A549 (cell line): ENCODE measurements around the gene COL12A1.

Experiments used
- CEBPB ChIP-seq, 2 experiments: fragments of >200 bp in 1 of 2; sonication (Bioruptor Twin) in 1 of 2; formaldehyde crosslinking in 1 of 2; IDR thresholded peaks; 2 replicates each; pipeline ENCODE4 v1.6.1; 2012 to 2016
- CHD4 ChIP-seq: fragments of 200-600 bp; sonication (generic); IDR thresholded peaks from 2 replicates; pipeline ENCODE4 v1.6.1; 2016; ENCODE audit warnings: antibody characterized with exemption, mild to moderate bottlenecking, borderline replicate concordance
- FOSL2 ChIP-seq, 2 experiments: fragments of 450-650 bp in 1 of 2; fragments of >200 bp in 1 of 2; sonication (Bioruptor Twin) in 1 of 2; formaldehyde crosslinking; IDR thresholded peaks; 2 replicates each; pipeline versions ENCODE4 v1.5.0 to v1.6.1; 2016 to 2020; ENCODE audit warnings: mild to moderate bottlenecking in 1 of 2, moderate library complexity in 1 of 2
- HDAC2 ChIP-seq: fragments of 200-600 bp; sonication (generic); IDR thresholded peaks from 2 replicates; pipeline ENCODE4 v1.6.1; 2016
- JUNB ChIP-seq: fragments of >200 bp; sonication (Bioruptor Twin); formaldehyde crosslinking; IDR thresholded peaks from 2 replicates; pipeline ENCODE4 v1.6.1; 2016
- PHF8 ChIP-seq: fragments of 200-600 bp; sonication (generic); IDR thresholded peaks from 2 replicates; pipeline ENCODE4 v1.6.1; 2016; ENCODE audit warnings: low read depth, mild to moderate bottlenecking, antibody characterized with exemption, moderate library complexity, borderline replicate concordance
- POLR2A ChIP-seq: IDR thresholded peaks from 2 replicates; pipeline ENCODE4 v1.6.1; 2012; ENCODE audit warnings: mild to moderate bottlenecking, low read length
- POLR2AphosphoS2 ChIP-seq: conservative IDR thresholded peaks from 2 replicates; pipeline ENCODE4 v1.6.1; 2012; ENCODE audit warnings: low read length, improper control_type of control experiment, inconsistent platforms
- RFX5 ChIP-seq: fragments of 450-650 bp; IDR thresholded peaks from 2 replicates; pipeline ENCODE4 v1.7.1; 2014; ENCODE audit warnings: antibody characterized with exemption, mild to moderate bottlenecking, moderate library complexity
- RNF2 ChIP-seq: fragments of 200-600 bp; sonication (generic); IDR thresholded peaks from 2 replicates; pipeline ENCODE4 v1.6.1; 2016; ENCODE audit warnings: low read depth, mild to moderate bottlenecking, antibody characterized with exemption, moderate library complexity, borderline replicate concordance
- SMC3 ChIP-seq: fragments of >200 bp; sonication (Bioruptor Twin); formaldehyde crosslinking; IDR thresholded peaks from 3 replicates; pipeline ENCODE4 v1.6.1; 2018; ENCODE audit warnings: inconsistent platforms
- TF ChIP-seq, protein P1 (sequence below): fragments of >200 bp; sonication (Bioruptor Twin); formaldehyde crosslinking; IDR thresholded peaks from 3 replicates; pipeline ENCODE4 v1.5.1; 2016

GRCh38 chr6:75201901-75202672 lies 3.8 kb downstream of the COL12A1 start:
- TF ChIP-seq POLR2A, result no peak
- no peak for TF ChIP-seq SMC3
- TF ChIP-seq, protein P1, sequence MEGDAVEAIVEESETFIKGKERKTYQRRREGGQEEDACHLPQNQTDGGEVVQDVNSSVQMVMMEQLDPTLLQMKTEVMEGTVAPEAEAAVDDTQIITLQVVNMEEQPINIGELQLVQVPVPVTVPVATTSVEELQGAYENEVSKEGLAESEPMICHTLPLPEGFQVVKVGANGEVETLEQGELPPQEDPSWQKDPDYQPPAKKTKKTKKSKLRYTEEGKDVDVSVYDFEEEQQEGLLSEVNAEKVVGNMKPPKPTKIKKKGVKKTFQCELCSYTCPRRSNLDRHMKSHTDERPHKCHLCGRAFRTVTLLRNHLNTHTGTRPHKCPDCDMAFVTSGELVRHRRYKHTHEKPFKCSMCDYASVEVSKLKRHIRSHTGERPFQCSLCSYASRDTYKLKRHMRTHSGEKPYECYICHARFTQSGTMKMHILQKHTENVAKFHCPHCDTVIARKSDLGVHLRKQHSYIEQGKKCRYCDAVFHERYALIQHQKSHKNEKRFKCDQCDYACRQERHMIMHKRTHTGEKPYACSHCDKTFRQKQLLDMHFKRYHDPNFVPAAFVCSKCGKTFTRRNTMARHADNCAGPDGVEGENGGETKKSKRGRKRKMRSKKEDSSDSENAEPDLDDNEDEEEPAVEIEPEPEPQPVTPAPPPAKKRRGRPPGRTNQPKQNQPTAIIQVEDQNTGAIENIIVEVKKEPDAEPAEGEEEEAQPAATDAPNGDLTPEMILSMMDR, result no peak
- TF ChIP-seq FOSL2 (IDR thresholded peaks at IDR 0.05), result no peak
- TF ChIP-seq FOSL2 (CRISPR knock-in tag; IDR thresholded peaks at IDR 0.05), result no peak
- no peak for TF ChIP-seq CEBPB (IDR thresholded peaks at IDR 0.05)
- no peak for TF ChIP-seq HDAC2
- no peak for TF ChIP-seq PHF8
- no peak for TF ChIP-seq RFX5
- TF ChIP-seq JUNB, result no peak
- TF ChIP-seq CHD4, result no peak
- TF ChIP-seq RNF2, result no peak
- no peak for TF ChIP-seq POLR2AphosphoS2
